Measurements from ENCODE around the gene DLGAP1. TPM values are rescaled to one million over a fixed set of nuclear protein-coding genes. Genes with fewer than 3 reads are reported as not detected.

Gene DLGAP1
- total and polyA plus RNA-seq, 2 of the 4 experiments (the other 2 are of a cell fraction): under 0.01 to 0.09 TPM

- dilution Hi-C loops (cut with HindIII; ENCODE audit: low sequenced_read_pairs, unreplicated experiment) (no loop called here), in situ Hi-C loops (cut with MboI; ENCODE audit: low sequenced_read_pairs) (loop anchor here (10.0 kb wide), 1 partner anchor 72 kb away; no protein-coding TSS in a partner anchor), intact Hi-C loops (cut with micrococcal nuclease) (loop anchor here (5.0 kb wide), 1 partner anchor 274 kb away; no protein-coding TSS in a partner anchor)
- peaks cover 29% of the 10 kb centered on the region for H3K4me1 ChIP-seq (ENCODE audit: control insufficient read depth, insufficient read depth, low read length)
- H4K5ac ChIP-seq (ENCODE audit: low read depth, low read length): peak overlapping the region; percentile 63
- DNase-seq: no peak
- H4K8ac ChIP-seq (ENCODE audit: low read depth in 2 of 2, low read length in 2 of 2): peak overlapping the region; percentile 33 to 88; a peak in 2 of 4 replicates
- H3K18ac ChIP-seq (ENCODE audit: low read depth, low read length): peak overlapping the region; percentile 74
- H3K56ac ChIP-seq (ENCODE audit: extremely low read depth, insufficient read depth, low read length): peak overlapping the region; percentile 95
- H2BK20ac ChIP-seq (ENCODE audit: low read depth, low read length): peak overlapping the region; percentile 88
- peak overlapping the region; percentile 93 for H3K4ac ChIP-seq (ENCODE audit: low read depth, low read length)
- peak overlapping the region; percentile 81 for H3K23ac ChIP-seq (ENCODE audit: low read depth, low read length)
- TF ChIP-seq RAD21 (IDR thresholded peaks at IDR 0.05; ENCODE audit: low read length): no peak
- TF ChIP-seq MAFK (IDR thresholded peaks at IDR 0.05; ENCODE audit: low read depth, low read length): no peak
- no peak for TF ChIP-seq NFE2L2 (IDR thresholded peaks at IDR 0.05; ENCODE audit: low read depth, low read length)
- no peak for TF ChIP-seq RFX5 (IDR thresholded peaks at IDR 0.05; ENCODE audit: low read depth, low read length)
- no peak for TF ChIP-seq MXI1 (IDR thresholded peaks at IDR 0.05; ENCODE audit: borderline replicate concordance, low read depth, low read length)
- TF ChIP-seq CTCF (conservative IDR thresholded peaks at IDR 0.05; ENCODE audit: low read depth, low read length): no peak
- TF ChIP-seq SMC3 (IDR thresholded peaks at IDR 0.05; ENCODE audit: low read depth, low read length): no peak
- no peak for TF ChIP-seq CHD1 (IDR thresholded peaks at IDR 0.05; ENCODE audit: low read depth, low read length)
- TF ChIP-seq MAZ (IDR thresholded peaks at IDR 0.05; ENCODE audit: borderline replicate concordance, low read depth, low read length): no peak
- TF ChIP-seq FOS (IDR thresholded peaks at IDR 0.05; ENCODE audit: low read depth, low read length): no peak
- no peak for TF ChIP-seq BHLHE40 (IDR thresholded peaks at IDR 0.05; ENCODE audit: low read depth, low read length)
- TF ChIP-seq POLR2A (IDR thresholded peaks at IDR 0.05; ENCODE audit: low read depth, low read length): no peak
- no peak for TF ChIP-seq RCOR1 (IDR thresholded peaks at IDR 0.05; ENCODE audit: insufficient replicate concordance, low read length)
- no peak for TF ChIP-seq CEBPB (IDR thresholded peaks at IDR 0.05; ENCODE audit: low read depth, low read length)
- TF ChIP-seq ELK1 (IDR thresholded peaks at IDR 0.05; ENCODE audit: borderline replicate concordance, low read depth, low read length): no peak
- no peak for TF ChIP-seq USF2 (IDR thresholded peaks at IDR 0.05; ENCODE audit: low read depth, low read length)
- peaks cover 17% of the 10 kb centered on the region for H3K9me1 ChIP-seq (ENCODE audit: insufficient read depth, low read length)
- no peaks in the 10 kb centered on the region for H4K20me1 ChIP-seq (ENCODE audit: insufficient read depth, low read length)
- H2BK5ac ChIP-seq (ENCODE audit: low read depth, low read length, poor library complexity, severe bottlenecking): peak overlapping the region; percentile 87
- peak overlapping the region; percentile 83 for H3K27ac ChIP-seq (ENCODE audit: insufficient read depth, low read length)
- H3K36me3 ChIP-seq (ENCODE audit: control insufficient read depth, insufficient read depth, low read length): peaks cover 6% of the 10 kb centered on the region; the same call in 1 of the 2 replicates
- no peaks in the 10 kb centered on the region for H3K9me3 ChIP-seq (ENCODE audit: control insufficient read depth, insufficient read depth, low read length)
- H2BK120ac ChIP-seq (ENCODE audit: low read depth, low read length): peak overlapping the region; percentile 93
- ChIA-PET POLR2A (ENCODE audit: unreplicated experiment) (no interaction called here), CTCF (interaction anchor here (3.6 to 3.8 kb wide), 2 partner anchors 73 to 139 kb away, joined by 28 to 33 read pairs; no protein-coding TSS in a partner anchor)
- peak overlapping the region; percentile 20; the same call in 1 of the 2 replicates for H2AK5ac ChIP-seq (ENCODE audit: low read depth, low read length)
- BruUV-seq (replicated peaks): no TSS peak
- H3K9ac ChIP-seq (ENCODE audit: low read depth, low read length): peak overlapping the region; percentile 69; the same call in 1 of the 2 replicates
- H3K27me3 ChIP-seq (ENCODE audit: control insufficient read depth, insufficient read depth, low read length): no peaks in the 10 kb centered on the region
- no peak overlapping the region for H3K4me3 ChIP-seq (ENCODE audit: insufficient read depth, low read depth, low read length)
- peak overlapping the region; percentile 47 for H2AFZ ChIP-seq (replicated peaks; ENCODE audit: low read length, poor library complexity)
- peak overlapping the region; percentile 10 for H2AK9ac ChIP-seq (replicated peaks; ENCODE audit: low read depth, low read length, poor library complexity)
- H2BK15ac ChIP-seq (ENCODE audit: low read depth, low read length): peak overlapping the region; percentile 78; the same call in 2 of the 3 replicates
- peak overlapping the region; percentile 85 for H3K14ac ChIP-seq (replicated peaks; ENCODE audit: low read depth, low read length)
- no peak for ATAC-seq (ENCODE audit: low read depth)
- H3K4me2 ChIP-seq (ENCODE audit: low read depth, low read length): peak overlapping the region; percentile 78
- H3K79me1 ChIP-seq (ENCODE audit: low read depth in 1 of 2, low read length in 2 of 2): peaks cover 8 to 47% of the 10 kb centered on the region in 2 experiments
- H4K91ac ChIP-seq (ENCODE audit: insufficient read depth, low read depth, low read length): peak overlapping the region; percentile 89
- no CpG with 5 or more reads among the region's 6 CpGs for WGBS, 2 experiments (ENCODE audit: extremely low coverage in 2 of 2, insufficient read length in 1 of 2)
These were observed 862.2 kb downstream of the DLGAP1 start for GRCh38 chr18:3592864-3593263.
